ENCODE results near the gene SUFU. TPM values are rescaled to one million over a fixed set of nuclear protein-coding genes. Genes with fewer than 3 reads are reported as not detected.
A peak's percentile ranks its signal among the peaks of the same experiment; 100 is the strongest.

Gene SUFU
- total and polyA plus RNA-seq, 2 of the 13 experiments (the other 11 are each of a cell fraction or from before 2014, with no cell fraction given) = 2.9 to 5.5 TPM

DNA sequence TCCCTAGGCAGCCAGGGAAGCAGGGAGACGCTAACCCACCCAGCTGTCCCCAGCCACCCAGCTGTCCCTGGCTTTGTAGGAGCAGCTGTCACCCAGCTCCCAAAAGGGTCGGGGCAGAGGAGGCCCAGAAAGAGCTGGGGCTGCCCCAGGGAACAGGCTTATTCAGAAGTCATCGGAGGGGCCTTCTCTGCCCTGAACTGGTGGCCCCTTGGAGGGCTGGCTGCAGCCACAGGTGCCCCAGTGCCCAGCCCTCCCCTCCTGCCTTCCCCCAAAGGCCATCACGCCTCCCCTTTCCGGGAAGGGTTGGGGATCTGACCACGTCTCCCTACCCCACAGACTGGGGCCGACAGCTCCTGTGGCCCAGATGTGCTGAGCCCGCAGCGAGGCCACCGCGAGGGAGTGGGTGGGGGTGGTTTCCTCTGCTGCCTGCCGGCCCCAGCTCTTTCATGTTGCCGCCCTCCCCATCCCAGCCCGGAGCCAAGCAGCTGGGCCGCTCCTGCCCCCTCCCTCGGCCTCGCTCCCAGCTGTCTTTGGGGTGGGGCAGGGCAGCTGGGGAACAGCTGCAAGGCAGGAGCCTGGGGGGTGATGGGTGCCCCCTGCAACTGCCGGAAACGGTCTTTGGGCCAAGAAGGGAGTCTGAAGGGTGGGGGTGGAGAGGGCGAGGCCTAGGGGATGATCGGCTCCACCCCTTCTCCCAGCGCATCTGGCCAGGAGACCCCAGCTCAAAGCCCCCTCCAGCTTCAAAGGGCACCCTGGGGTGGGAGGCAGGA is 157.3 kb downstream of the SUFU start (continued):
- TF ChIP-seq, protein P1, sequence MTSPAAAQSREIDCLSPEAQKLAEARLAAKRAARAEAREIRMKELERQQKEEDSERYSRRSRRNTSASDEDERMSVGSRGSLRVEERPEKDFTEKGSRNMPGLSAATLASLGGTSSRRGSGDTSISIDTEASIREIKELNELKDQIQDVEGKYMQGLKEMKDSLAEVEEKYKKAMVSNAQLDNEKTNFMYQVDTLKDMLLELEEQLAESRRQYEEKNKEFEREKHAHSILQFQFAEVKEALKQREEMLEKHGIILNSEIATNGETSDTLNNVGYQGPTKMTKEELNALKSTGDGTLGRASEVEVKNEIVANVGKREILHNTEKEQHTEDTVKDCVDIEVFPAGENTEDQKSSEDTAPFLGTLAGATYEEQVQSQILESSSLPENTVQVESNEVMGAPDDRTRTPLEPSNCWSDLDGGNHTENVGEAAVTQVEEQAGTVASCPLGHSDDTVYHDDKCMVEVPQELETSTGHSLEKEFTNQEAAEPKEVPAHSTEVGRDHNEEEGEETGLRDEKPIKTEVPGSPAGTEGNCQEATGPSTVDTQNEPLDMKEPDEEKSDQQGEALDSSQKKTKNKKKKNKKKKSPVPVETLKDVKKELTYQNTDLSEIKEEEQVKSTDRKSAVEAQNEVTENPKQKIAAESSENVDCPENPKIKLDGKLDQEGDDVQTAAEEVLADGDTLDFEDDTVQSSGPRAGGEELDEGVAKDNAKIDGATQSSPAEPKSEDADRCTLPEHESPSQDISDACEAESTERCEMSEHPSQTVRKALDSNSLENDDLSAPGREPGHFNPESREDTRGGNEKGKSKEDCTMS (CRISPR knock-in tag; conservative IDR thresholded peaks at IDR 0.05) = no peak
- TF ChIP-seq HDAC2 (CRISPR knock-in tag; IDR thresholded peaks at IDR 0.05) (peak; percentile 79), HMG20B (CRISPR knock-in tag; conservative IDR thresholded peaks at IDR 0.05) (no peak), DPF2 (CRISPR knock-in tag; IDR thresholded peaks at IDR 0.05; ENCODE audit: borderline replicate concordance, low read depth) (no peak), KLF13 (CRISPR knock-in tag; IDR thresholded peaks at IDR 0.05) (no peak), ELF3 (CRISPR knock-in tag; IDR thresholded peaks at IDR 0.05) (peak; percentile 53; the same call in 1 of the 2 replicates), ZKSCAN1 (IDR thresholded peaks at IDR 0.05; ENCODE audit: low read length) (no peak), CEBPB (IDR thresholded peaks at IDR 0.05; ENCODE audit: borderline replicate concordance, low read depth, low read length) (no peak)
- TF ChIP-seq, protein P2, sequence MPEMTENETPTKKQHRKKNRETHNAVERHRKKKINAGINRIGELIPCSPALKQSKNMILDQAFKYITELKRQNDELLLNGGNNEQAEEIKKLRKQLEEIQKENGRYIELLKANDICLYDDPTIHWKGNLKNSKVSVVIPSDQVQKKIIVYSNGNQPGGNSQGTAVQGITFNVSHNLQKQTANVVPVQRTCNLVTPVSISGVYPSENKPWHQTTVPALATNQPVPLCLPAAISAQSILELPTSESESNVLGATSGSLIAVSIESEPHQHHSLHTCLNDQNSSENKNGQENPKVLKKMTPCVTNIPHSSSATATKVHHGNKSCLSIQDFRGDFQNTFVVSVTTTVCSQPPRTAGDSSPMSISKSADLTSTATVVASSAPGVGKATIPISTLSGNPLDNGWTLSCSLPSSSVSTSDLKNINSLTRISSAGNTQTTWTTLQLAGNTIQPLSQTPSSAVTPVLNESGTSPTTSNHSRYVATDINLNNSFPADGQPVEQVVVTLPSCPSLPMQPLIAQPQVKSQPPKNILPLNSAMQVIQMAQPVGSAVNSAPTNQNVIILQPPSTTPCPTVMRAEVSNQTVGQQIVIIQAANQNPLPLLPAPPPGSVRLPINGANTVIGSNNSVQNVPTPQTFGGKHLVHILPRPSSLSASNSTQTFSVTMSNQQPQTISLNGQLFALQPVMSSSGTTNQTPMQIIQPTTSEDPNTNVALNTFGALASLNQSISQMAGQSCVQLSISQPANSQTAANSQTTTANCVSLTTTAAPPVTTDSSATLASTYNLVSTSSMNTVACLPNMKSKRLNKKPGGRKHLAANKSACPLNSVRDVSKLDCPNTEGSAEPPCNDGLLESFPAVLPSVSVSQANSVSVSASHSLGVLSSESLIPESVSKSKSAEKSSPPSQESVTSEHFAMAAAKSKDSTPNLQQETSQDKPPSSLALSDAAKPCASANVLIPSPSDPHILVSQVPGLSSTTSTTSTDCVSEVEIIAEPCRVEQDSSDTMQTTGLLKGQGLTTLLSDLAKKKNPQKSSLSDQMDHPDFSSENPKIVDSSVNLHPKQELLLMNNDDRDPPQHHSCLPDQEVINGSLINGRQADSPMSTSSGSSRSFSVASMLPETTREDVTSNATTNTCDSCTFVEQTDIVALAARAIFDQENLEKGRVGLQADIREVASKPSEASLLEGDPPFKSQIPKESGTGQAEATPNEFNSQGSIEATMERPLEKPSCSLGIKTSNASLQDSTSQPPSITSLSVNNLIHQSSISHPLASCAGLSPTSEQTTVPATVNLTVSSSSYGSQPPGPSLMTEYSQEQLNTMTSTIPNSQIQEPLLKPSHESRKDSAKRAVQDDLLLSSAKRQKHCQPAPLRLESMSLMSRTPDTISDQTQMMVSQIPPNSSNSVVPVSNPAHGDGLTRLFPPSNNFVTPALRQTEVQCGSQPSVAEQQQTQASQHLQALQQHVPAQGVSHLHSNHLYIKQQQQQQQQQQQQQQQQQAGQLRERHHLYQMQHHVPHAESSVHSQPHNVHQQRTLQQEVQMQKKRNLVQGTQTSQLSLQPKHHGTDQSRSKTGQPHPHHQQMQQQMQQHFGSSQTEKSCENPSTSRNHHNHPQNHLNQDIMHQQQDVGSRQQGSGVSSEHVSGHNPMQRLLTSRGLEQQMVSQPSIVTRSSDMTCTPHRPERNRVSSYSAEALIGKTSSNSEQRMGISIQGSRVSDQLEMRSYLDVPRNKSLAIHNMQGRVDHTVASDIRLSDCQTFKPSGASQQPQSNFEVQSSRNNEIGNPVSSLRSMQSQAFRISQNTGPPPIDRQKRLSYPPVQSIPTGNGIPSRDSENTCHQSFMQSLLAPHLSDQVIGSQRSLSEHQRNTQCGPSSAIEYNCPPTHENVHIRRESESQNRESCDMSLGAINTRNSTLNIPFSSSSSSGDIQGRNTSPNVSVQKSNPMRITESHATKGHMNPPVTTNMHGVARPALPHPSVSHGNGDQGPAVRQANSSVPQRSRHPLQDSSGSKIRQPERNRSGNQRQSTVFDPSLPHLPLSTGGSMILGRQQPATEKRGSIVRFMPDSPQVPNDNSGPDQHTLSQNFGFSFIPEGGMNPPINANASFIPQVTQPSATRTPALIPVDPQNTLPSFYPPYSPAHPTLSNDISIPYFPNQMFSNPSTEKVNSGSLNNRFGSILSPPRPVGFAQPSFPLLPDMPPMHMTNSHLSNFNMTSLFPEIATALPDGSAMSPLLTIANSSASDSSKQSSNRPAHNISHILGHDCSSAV (CRISPR knock-in tag; IDR thresholded peaks at IDR 0.05; ENCODE audit: borderline replicate concordance) = no peak
- TF ChIP-seq, protein P3, sequence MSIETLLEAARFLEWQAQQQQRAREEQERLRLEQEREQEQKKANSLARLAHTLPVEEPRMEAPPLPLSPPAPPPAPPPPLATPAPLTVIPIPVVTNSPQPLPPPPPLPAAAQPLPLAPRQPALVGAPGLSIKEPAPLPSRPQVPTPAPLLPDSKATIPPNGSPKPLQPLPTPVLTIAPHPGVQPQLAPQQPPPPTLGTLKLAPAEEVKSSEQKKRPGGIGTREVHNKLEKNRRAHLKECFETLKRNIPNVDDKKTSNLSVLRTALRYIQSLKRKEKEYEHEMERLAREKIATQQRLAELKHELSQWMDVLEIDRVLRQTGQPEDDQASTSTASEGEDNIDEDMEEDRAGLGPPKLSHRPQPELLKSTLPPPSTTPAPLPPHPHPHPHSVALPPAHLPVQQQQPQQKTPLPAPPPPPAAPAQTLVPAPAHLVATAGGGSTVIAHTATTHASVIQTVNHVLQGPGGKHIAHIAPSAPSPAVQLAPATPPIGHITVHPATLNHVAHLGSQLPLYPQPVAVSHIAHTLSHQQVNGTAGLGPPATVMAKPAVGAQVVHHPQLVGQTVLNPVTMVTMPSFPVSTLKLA (IDR thresholded peaks at IDR 0.05) = no peak

Data from HepG2 (cell line).